PC-3 (cell line): ENCODE measurements around the gene SLC41A2.

ENCODE experiments used
- CTCF ChIP-seq: fragments of 300-600 bp; sonication (generic); conservative IDR thresholded peaks from 2 replicates; pipeline ENCODE4 v1.5.1; 2017; ENCODE audit warnings: antibody characterized with exemption, low read depth, mild to moderate bottlenecking, low read length
- EZH2 ChIP-seq: fragments of 300-600 bp; sonication (generic); IDR thresholded peaks from one replicate; pipeline ENCODE4 v1.6.1; 2017; ENCODE audit warnings: antibody characterized with exemption, mild to moderate bottlenecking, low read length; ENCODE audit not compliant: unreplicated experiment

GRCh38 chr12:104933128-104933527, 25.0 kb downstream of the SLC41A2 start:
- TF ChIP-seq CTCF = no peak
- no peak for TF ChIP-seq EZH2
